SK-MEL-5 (cell line): ENCODE results near the gene TXNIP. TPM values are rescaled to one million over a fixed set of nuclear protein-coding genes. Genes with fewer than 3 reads are reported as not detected.

Experiments
- DNase-seq: peaks from one replicate; pipeline ENCODE4 v3.0.0-alpha.2; 2016; ENCODE audit warnings: low read depth, low spot score
- in situ Hi-C: cut with HindIII; loops from 2 replicates; pipeline ENCODE4 v1.10.0; 2016; ENCODE audit warnings: low sequenced_read_pairs, high pct_unique_total_duplicates, low pct_unique_long_range_greater_than_20kb
- total RNA-seq: library from RNA; depleted of rRNA; stranded (reverse); fragments of >200 nt; shearing (Covaris generic); gene quantifications from 2 replicates; pipeline ENCODE4 v1.2.3, GENCODE V29; 2014

TXNIP gene
- total RNA-seq, 1 experiment from 2014 or later: 11.2 TPM

DNA sequence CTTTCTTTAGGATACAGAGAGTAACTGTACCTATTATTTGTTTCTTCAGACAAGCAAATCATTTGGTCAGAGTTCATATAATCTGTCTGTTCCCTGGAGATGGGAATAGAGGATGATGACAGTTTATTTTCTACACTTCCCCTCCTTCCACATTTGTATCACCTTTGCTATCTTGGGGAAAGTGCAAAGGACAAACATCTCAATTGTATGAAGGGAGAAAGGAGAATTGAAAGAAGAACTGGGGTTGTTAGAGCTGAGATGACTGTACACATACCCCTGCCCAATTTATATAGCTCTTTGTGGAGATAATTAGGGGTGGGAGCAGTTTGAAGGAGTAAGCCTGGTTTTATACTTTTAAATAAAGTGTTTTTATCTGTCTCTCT is 17.9 kb downstream of the TXNIP start:
- in situ Hi-C loops: no loop called here
- DNase-seq: no peak

DNA sequence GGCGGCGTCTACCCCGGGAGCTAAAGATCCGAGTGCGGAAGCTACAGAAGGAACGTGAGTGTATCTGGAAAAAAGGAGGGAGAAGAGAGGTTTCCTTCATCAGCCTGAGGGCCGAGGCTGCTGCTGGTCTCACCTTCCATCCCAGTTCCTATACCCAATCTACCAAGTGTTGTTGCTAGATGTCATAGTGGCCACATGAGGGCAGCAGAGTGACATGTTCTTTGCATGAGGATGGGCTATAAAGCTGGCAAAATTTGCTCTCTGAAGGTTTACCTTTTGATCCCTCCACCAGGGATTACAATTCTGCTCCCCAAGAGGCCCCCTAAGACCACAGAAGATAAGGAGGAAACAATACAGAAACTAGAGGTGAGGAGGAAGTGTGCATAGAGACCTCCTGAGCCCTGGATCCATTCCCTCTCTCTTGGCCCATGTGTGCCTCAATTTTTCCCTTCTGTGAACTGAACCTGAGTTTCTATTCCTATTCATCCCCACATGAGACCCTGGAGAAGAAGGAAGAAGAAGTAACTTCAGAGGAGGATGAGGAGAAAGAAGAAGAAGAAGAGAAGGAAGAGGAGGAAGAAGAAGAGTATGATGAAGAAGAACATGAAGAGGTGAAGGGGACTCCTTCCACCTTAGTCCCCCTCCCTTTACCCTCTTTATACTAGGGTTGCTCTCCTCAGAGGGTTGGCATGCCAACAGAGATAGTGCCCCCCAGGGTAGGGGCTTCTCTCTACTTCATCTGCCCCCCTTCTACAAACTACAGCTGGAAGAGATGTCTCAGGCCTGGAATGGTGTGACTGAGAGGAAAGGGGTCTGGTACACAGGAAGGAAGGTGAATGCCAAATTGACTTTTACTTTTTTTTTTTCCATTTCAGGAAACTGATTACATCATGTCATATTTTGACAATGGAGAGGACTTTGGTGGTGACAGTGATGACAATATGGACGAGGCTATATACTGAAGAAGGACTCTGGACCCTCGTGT is 18.6 kb downstream of the TXNIP start:
- in situ Hi-C loops: no loop called here
- DNase-seq: peak; percentile 93

DNA sequence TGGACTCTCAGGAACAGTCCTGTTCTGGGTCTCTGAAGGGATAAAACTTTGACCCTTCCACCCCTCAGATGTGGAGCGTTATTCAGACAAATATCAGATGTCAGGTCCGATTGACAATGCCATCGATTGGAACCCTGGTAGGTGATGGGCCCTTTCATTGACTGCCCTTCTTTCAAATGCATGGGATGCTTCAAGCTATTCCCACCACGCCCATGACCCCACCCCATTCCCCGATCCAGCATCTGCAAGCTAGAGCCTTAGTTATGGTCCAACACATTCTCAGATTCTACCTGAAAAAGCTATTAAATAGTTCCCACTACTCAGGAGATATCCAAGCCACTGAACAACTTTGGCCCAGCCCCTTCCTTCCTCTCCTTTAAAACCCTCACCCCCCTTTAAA is 19.4 kb downstream of the TXNIP start:
- in situ Hi-C loops: no loop called here

DNA sequence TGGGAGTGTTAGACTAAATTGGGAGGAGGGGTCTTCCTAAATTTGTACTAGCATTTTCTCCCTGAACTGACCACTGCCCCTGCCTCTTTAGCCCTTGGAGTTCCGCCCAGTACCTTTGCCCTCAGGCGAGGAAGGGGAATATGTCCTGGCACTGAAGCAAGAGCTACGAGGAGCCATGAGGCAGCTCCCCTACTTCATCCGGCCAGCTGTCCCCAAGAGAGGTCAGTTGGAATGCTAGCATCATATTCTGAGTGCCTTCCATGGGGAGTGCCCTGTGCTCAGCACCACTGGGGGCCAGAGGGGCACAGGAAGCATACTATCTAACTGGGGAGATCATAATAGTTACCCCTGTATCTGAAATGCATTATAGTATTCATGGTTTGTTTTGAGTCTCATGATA is 21.2 kb downstream of the TXNIP start:
- no peak for DNase-seq
- in situ Hi-C loops: no loop called here

More for the DNA sequence above, 19.4 kb downstream of the TXNIP start:
- no peak for DNase-seq

GRCh38 chr1:145974721-145975120 is 21.7 kb downstream of the TXNIP start:
- DNase-seq: no peak
- in situ Hi-C loops: no loop called here

DNA sequence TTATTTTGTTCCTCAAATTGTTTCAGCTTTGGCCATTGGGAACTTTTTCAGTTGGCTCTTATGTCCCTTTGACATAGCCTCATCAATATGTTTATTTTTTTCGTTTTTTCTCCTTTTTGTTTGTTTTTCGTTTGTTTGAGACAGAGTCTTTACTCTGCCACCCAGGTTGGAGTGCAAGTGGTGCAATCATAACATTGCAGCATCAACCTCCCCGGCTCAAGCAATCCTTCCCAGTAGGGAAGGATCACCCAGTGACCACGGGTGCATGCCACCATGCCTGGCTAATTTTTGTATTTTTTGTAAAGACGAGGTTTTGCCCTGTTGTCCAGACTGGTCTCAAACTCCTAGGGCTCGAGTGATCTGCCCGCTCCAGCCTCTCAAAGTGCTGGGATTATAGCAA is 23.8 kb downstream of the TXNIP start:
- no peak for DNase-seq
- in situ Hi-C loops: no loop called here

GRCh38 chr1:145967288-145967687 is 29.1 kb downstream of the TXNIP start:
- no peak for DNase-seq
- in situ Hi-C loops: no loop called here

DNA sequence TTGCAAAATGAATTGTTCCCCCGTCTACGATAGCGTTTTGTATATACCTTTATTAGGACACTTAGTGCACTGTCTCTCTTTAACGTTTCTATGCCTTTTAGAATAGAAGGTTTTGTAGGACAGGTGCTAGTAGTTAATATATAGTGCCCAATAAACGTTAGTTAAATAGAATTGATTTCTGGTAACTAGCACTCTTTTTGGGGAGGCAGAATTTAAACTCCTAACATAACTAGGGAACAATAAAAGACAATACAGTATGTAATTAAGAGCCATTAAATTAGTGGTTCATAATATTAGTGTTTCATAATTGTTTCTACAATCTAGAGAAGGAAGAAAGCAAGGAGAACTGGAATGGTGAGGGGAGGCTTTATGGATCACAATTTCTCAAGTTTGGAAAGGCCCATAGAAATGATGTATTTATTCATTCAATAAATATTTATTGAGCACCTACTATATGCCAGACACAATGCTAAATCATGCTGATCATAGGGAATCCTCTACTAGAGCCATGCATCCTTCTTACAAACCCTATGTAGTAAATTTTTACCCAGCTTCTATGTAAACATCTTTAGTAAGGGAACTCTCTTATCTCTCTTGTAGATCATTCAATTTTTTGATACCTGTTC is 31.1 kb downstream of the TXNIP start:
- in situ Hi-C loops: no loop called here
- no peak for DNase-seq

GRCh38 chr1:145964328-145965118 is 31.9 kb downstream of the TXNIP start, which contains the start of the genes ANKRD34A and POLR3GL:
Gene ANKRD34A (minus strand): TSS chr1:145964575. CDS start chr1:145961759, 2,816 bp downstream.
Gene POLR3GL (plus strand): TSS chr1:145964690. CDS start chr1:145974866, 10,176 bp downstream.
- in situ Hi-C loops: no loop called here
- peak; percentile 98 for DNase-seq

- in situ Hi-C loops: no loop called here
- no peak for DNase-seq
Observed at GRCh38 chr1:145963265-145964019, 32.9 kb downstream of the TXNIP start.

GRCh38 chr1:145962157-145963102 is 33.9 kb downstream of the TXNIP start:
- in situ Hi-C loops: no loop called here
- DNase-seq: no peak

- no peak for DNase-seq
- in situ Hi-C loops: no loop called here
Observed at GRCh38 chr1:145961425-145962156, 34.8 kb downstream of the TXNIP start.

GRCh38 chr1:145961109-145961424 is 35.3 kb downstream of the TXNIP start:
- in situ Hi-C loops: no loop called here
- DNase-seq: no peak

GRCh38 chr1:145960468-145961108 is 35.8 kb downstream of the TXNIP start:
- in situ Hi-C loops: no loop called here
- peak; percentile 92 for DNase-seq

DNA sequence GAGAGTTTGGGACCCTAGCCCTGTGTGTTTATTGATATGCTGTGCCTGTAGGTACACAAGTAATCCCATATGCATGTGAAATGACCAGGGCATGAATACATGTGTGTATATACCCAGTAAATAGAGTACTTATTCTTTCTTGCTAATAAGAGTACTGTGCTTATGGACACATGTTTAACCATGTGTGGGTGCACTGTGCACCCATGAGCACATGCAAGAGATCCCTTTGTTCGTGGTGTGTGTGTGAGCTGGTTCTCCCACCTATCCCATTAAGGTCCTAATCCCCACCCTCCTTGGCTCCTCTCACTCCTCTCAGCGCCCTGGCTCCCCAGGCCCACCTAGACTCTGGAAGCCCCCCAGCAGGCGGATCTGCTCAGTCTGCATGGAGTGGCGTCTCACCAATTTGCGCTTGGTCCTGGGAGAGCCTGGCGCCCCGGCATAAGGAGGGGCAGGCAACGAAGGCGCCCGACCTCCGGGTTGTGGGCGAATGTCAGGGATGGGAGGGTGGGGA is 36.4 kb downstream of the TXNIP start:
- in situ Hi-C loops: no loop called here
- DNase-seq: no peak
